Measurements from ENCODE around the gene PLCB2.

DNA sequence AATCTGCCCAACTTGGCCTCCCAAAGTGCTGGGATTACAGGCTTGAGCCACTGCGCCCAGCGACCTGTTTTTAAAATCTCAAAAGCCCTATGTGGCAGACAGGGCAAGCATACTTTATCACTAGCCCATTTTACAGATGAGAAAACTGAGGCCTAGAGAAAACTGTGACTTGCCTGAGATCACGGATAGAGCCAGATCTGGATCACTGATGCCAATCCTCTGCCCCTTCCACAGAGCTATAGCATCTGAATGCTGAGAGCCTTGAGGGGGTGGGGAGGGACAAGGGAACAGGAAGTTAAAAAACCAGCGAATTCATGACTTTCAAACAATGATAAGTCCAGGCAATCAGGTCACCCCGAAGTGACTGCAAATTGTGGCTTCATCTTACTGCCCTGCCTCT lies 32.2 kb downstream of the PLCB2 start:
- TF ChIP-seq, protein P1, sequence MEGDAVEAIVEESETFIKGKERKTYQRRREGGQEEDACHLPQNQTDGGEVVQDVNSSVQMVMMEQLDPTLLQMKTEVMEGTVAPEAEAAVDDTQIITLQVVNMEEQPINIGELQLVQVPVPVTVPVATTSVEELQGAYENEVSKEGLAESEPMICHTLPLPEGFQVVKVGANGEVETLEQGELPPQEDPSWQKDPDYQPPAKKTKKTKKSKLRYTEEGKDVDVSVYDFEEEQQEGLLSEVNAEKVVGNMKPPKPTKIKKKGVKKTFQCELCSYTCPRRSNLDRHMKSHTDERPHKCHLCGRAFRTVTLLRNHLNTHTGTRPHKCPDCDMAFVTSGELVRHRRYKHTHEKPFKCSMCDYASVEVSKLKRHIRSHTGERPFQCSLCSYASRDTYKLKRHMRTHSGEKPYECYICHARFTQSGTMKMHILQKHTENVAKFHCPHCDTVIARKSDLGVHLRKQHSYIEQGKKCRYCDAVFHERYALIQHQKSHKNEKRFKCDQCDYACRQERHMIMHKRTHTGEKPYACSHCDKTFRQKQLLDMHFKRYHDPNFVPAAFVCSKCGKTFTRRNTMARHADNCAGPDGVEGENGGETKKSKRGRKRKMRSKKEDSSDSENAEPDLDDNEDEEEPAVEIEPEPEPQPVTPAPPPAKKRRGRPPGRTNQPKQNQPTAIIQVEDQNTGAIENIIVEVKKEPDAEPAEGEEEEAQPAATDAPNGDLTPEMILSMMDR (conservative IDR thresholded peaks at IDR 0.05; ENCODE audit: low read depth in 2 of 2) = no peak
- TF ChIP-seq EZH2 (IDR thresholded peaks at IDR 0.05; ENCODE audit: low read depth, unreplicated experiment) (no peak), JUNB (IDR thresholded peaks at IDR 0.05; ENCODE audit: unreplicated experiment) (no peak), POLR2AphosphoS5 (IDR thresholded peaks at IDR 0.05; ENCODE audit: low read depth) (no peak), EZH2phosphoT487 (IDR thresholded peaks at IDR 0.05; ENCODE audit: unreplicated experiment) (no peak), STAT1 (IDR thresholded peaks at IDR 0.05; ENCODE audit: unreplicated experiment) (no peak)

Data from GM23338 (cell line).